Measurements from ENCODE around the gene UAP1L1. TPM values are rescaled to one million over a fixed set of nuclear protein-coding genes. Genes with fewer than 3 reads are reported as not detected.

Gene UAP1L1
- total RNA-seq, 3 donors from 2014 or later = 6.7 to 12.0 (median 6.9) TPM

DNA sequence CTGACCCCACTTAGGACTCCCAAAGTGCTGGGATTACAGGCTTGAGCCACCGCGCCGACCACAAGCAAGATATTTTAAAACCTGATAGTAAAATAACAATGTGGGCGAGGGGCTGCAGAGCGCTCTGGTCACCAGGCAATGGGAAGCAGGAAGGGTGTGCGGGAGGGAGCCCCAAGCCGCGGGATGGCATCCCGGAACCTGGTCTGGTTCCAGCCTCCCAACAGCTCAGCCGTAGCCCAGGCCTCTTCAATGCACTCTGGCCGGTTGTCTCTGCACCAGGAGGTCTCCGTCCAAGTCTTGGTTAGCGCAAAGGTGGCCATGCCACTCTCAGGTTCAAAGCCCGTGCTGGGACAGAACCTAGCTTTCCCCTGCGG is 694 bp upstream of the UAP1L1 start:
- no peaks in the 10 kb centered on the region for H3K9me3 ChIP-seq
- H3K27ac ChIP-seq = peak overlapping the region; percentile 21 to 63
- peaks cover 5 to 8% of the 10 kb centered on the region in 2 donors for H3K4me1 ChIP-seq
- DNase-seq (ENCODE audit: low spot score in 2 of 2) = no peak
- H3K36me3 ChIP-seq = peaks cover 8% of the 10 kb centered on the region
- H3K27me3 ChIP-seq = no peaks in the 10 kb centered on the region
- TF ChIP-seq, protein P1, sequence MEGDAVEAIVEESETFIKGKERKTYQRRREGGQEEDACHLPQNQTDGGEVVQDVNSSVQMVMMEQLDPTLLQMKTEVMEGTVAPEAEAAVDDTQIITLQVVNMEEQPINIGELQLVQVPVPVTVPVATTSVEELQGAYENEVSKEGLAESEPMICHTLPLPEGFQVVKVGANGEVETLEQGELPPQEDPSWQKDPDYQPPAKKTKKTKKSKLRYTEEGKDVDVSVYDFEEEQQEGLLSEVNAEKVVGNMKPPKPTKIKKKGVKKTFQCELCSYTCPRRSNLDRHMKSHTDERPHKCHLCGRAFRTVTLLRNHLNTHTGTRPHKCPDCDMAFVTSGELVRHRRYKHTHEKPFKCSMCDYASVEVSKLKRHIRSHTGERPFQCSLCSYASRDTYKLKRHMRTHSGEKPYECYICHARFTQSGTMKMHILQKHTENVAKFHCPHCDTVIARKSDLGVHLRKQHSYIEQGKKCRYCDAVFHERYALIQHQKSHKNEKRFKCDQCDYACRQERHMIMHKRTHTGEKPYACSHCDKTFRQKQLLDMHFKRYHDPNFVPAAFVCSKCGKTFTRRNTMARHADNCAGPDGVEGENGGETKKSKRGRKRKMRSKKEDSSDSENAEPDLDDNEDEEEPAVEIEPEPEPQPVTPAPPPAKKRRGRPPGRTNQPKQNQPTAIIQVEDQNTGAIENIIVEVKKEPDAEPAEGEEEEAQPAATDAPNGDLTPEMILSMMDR (IDR thresholded peaks at IDR 0.05) = no peak
- TF ChIP-seq POLR2A (IDR thresholded peaks at IDR 0.05) = no peak
- TF ChIP-seq POLR2AphosphoS5 (IDR thresholded peaks at IDR 0.05) = no peak
- intact Hi-C loops (cut with DNase I; ENCODE audit: low total_unique reads) = no loop called here
- peak overlapping the region; percentile 72 to 88 (median 82) for H3K4me3 ChIP-seq

DNA sequence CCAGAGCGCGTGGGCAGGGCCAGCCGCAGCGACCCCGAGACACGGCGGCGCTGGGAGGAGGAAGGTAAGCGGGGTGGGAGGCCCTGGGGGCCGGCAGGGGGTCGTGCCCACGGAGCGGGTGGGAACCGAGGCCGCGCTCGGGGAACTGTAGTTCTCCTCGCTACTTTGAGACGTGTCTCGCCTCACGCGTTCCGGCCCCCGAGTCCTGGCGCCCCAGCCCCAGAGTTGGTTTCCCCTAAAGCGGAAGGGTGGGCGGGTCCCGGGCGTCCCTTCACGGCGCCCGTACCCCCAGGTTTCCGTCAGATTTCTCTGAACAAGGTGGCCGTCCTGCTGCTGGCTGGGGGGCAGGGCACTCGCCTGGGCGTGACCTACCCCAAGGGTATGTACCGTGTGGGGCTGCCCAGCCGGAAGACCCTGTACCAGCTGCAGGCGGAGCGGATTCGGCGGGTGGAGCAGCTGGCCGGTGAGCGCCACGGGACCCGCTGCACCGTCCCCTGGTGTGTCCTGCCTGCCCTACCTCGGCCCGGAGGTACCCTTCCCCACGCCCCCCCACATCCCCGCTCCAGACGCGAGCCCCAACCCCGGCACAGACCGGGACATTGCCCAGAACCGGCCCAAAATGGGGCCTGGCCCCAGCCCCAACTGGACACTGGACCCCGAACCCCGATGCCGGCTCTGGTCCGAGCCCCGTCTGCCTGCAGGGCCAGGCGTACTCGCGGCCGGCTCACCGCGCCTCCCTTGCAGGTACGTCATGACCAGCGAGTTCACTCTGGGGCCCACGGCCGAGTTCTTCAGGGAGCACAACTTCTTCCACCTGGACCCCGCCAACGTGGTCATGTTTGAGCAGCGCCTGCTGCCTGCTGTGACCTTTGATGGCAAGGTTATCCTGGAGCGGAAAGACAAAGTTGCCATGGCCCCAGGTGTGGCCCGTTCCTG is 709 bp downstream of the UAP1L1 start:
- Histone ChIP-seq H3K27me3 (no peaks in the 10 kb centered on the region), H3K4me1 (peaks cover 5 to 8% of the 10 kb centered on the region in 2 donors), H3K4me3 (peak overlapping the region; percentile 72 to 88 (median 82)), H3K9me3 (no peaks in the 10 kb centered on the region), H3K36me3 (peaks cover 8% of the 10 kb centered on the region), H3K27ac (peak overlapping the region in 1 of 2 donors; percentile 63)
- TF ChIP-seq, protein P1 (IDR thresholded peaks at IDR 0.05) = no peak
- TF ChIP-seq POLR2AphosphoS5 (IDR thresholded peaks at IDR 0.05) (no peak), POLR2A (IDR thresholded peaks at IDR 0.05) (no peak)
- no peak for DNase-seq (ENCODE audit: low spot score in 2 of 2)
- intact Hi-C loops (cut with DNase I; ENCODE audit: low total_unique reads) = no loop called here

DNA sequence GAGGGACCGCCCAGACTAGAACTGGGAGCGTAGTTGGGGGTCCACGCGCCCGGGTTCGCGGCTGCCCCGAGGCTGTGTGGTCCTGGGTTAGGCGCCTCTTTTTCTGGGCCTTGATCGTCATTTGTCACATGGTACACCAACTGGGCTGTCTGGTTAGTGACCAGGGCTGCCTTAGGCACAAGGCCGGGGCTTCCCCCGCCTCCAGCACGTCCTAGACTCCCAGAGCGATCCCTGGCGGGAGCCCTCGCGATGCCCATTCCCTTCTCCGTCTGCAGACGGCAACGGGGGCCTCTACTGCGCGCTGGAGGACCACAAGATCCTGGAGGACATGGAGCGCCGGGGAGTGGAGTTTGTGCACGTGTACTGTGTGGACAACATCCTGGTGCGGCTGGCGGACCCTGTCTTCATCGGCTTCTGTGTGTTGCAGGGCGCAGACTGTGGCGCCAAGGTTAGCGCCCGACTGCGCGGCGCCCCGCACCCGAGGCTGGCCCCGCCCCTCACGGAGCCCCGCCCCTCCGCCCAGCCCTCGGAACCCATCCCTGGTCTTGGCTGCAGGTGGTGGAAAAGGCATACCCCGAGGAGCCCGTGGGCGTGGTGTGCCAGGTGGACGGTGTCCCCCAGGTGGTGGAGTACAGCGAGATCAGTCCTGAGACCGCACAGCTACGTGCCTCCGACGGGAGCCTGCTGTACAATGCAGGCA is 1.5 kb downstream of the UAP1L1 start:
- H3K27me3 ChIP-seq = no peaks in the 10 kb centered on the region
- H3K9me3 ChIP-seq = no peaks in the 10 kb centered on the region
- peaks cover 5 to 8% of the 10 kb centered on the region in 2 donors for H3K4me1 ChIP-seq
- no peak for TF ChIP-seq POLR2A (IDR thresholded peaks at IDR 0.05)
- TF ChIP-seq POLR2AphosphoS5 (IDR thresholded peaks at IDR 0.05) = no peak
- TF ChIP-seq, protein P1 (IDR thresholded peaks at IDR 0.05) = no peak
- DNase-seq (ENCODE audit: low spot score in 2 of 2) = no peak
- intact Hi-C loops (cut with DNase I; ENCODE audit: low total_unique reads) = no loop called here
- H3K4me3 ChIP-seq = peak overlapping the region; percentile 72 to 88 (median 82)
- peaks cover 8% of the 10 kb centered on the region for H3K36me3 ChIP-seq
- H3K27ac ChIP-seq = no peak overlapping the region

DNA sequence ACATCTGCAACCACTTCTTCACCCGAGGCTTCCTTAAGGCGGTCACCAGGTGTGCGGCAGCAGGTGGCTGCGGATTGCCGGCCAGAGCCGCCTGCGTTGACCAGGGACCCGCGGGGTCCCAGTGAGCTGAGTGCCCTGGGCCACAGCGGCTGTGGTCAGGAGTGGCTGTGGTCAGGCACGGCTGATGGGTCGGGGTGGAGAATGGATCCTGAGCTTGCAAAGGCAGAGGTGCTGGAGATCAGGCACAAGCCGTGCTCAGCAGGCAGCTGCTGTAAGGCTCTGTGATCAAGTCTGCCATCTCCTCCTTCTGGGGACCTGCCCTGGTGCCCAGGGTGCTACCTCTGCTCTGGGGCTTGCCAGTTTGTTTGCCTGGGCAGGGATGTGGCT is 2.1 kb downstream of the UAP1L1 start:
- TF ChIP-seq POLR2AphosphoS5 (IDR thresholded peaks at IDR 0.05) = no peak
- no peak for TF ChIP-seq POLR2A (IDR thresholded peaks at IDR 0.05)
- TF ChIP-seq, protein P1 (IDR thresholded peaks at IDR 0.05) = no peak
- DNase-seq (ENCODE audit: low spot score in 2 of 2) = no peak
- no peaks in the 10 kb centered on the region for H3K27me3 ChIP-seq

More for the DNA sequence above, 2.1 kb downstream of the UAP1L1 start:
- no peak overlapping the region for H3K4me3 ChIP-seq
- H3K27ac ChIP-seq = no peak overlapping the region
- no peaks in the 10 kb centered on the region for H3K9me3 ChIP-seq
- peaks cover 5 to 8% of the 10 kb centered on the region in 2 donors for H3K4me1 ChIP-seq
- intact Hi-C loops (cut with DNase I; ENCODE audit: low total_unique reads) = no loop called here
- H3K36me3 ChIP-seq = peaks cover 8% of the 10 kb centered on the region

Data from breast epithelium (tissue), 4 donors.